K562 (cell line): ENCODE data around the gene CCT3. TPM values are rescaled to one million over a fixed set of nuclear protein-coding genes. Genes with fewer than 3 reads are reported as not detected.
A peak's percentile ranks its signal among the peaks of the same experiment; 100 is the strongest.

Experiments
- CBX3 ChIP-seq, 2 experiments: IDR thresholded peaks; 1 replicate in 1 of 2; 2 replicates in 1 of 2; pipeline ENCODE4 v1.6.1; 2012; ENCODE audit warnings: inconsistent platforms in 2 of 2, low read length in 2 of 2, borderline replicate concordance in 1 of 2, control low read depth in 1 of 2
- DACH1 ChIP-seq: fragments of 450-650 bp; IDR thresholded peaks from 2 replicates; pipeline ENCODE4 v1.6.1; 2018; ENCODE audit not compliant: partially characterized antibody
- FOXK1 ChIP-seq: sonication (generic); formaldehyde crosslinking; IDR thresholded peaks from 2 replicates; pipeline ENCODE4 v1.8.0; 2022; ENCODE audit warnings: missing genetic modification reagents, mild to moderate bottlenecking, borderline replicate concordance
- MEF2D ChIP-seq: conservative IDR thresholded peaks from 2 replicates; pipeline ENCODE4 v1.6.1; 2016; ENCODE audit warnings: low read depth, missing genetic modification characterization, missing compliant biosample characterization
- NBN ChIP-seq: fragments of 450-650 bp; IDR thresholded peaks from 2 replicates; pipeline ENCODE4 v1.6.1; 2016; ENCODE audit warnings: low read depth, mild to moderate bottlenecking
- POLR3G ChIP-seq: IDR thresholded peaks from 2 replicates; pipeline ENCODE4 v1.6.1; 2011; ENCODE audit not compliant: insufficient read length, insufficient replicate concordance; ENCODE audit errors: extremely low read depth
- PPARD ChIP-seq: fragments of 250-450 bp; sonication (Bioruptor Pico); IDR thresholded peaks from 2 replicates; pipeline ENCODE4 v1.8.0; 2022; ENCODE audit warnings: inconsistent platforms, mild to moderate bottlenecking, moderate library complexity
- PYGO2 ChIP-seq: fragments of 450-650 bp; IDR thresholded peaks from 2 replicates; pipeline ENCODE4 v1.6.1; 2016; ENCODE audit warnings: mild to moderate bottlenecking, missing genetic modification characterization, moderate library complexity, missing compliant biosample characterization
- SMAD2 ChIP-seq: fragments of 150-350 bp; IDR thresholded peaks from 2 replicates; pipeline ENCODE4 v1.6.1; 2014; ENCODE audit warnings: low read depth, mild to moderate bottlenecking, low read length
- TCF3 ChIP-seq: sonication (generic); formaldehyde crosslinking; IDR thresholded peaks from 2 replicates; pipeline ENCODE4 v1.4.0; 2020; ENCODE audit warnings: mild to moderate bottlenecking, missing genetic modification reagents
- TGIF2 ChIP-seq: sonication (generic); formaldehyde crosslinking; IDR thresholded peaks from 2 replicates; pipeline ENCODE4 v1.8.1; 2022; ENCODE audit warnings: mild to moderate bottlenecking, missing genetic modification reagents, moderate library complexity
- ZNF121 ChIP-seq: sonication (generic); formaldehyde crosslinking; conservative IDR thresholded peaks from 2 replicates; pipeline ENCODE4 v1.8.0; 2022; ENCODE audit warnings: missing genetic modification reagents
- polyA plus RNA-seq, 8 experiments: library from polyadenylated mRNA; depleted of rRNA in 4 of 8; stranded (reverse) in 5 of 8; unstranded in 3 of 8; fragments of >200 nt; fragmentation: Nextera tagmentation in 2 of 8; fragmentation: Illumina TruSeq in 1 of 8; extraction: Ambion mirVana in 2 of 8; extraction: Trizol in 1 of 8; gene quantifications; 2 replicates each; pipeline versions ENCODE4 v1.2.1 to v1.2.3, GENCODE V29; 2011 to 2014; ENCODE audit warnings: inconsistent platforms in 1 of 8, missing spikeins in 1 of 8
- total RNA-seq, 7 experiments: library from RNA; depleted of rRNA in 6 of 7; stranded (reverse); fragments of >200 nt in 6 of 7; fragmentation: Illumina TruSeq in 2 of 7; extraction: Trizol in 2 of 7; gene quantifications; 2 replicates each; pipeline versions ENCODE4 v1.2.1 to v1.2.3, GENCODE V29; 2011 to 2021; ENCODE audit warnings: low replicate concordance in 1 of 7
- TF ChIP-seq, protein P1 (sequence below): conservative IDR thresholded peaks from 2 replicates; pipeline ENCODE4 v1.6.1; 2011; ENCODE audit warnings: low read depth, mild to moderate bottlenecking, low read length; ENCODE audit not compliant: control insufficient read depth
- TF ChIP-seq, protein P2 (sequence below): fragments of 250-450 bp; sonication (Bioruptor Pico); IDR thresholded peaks from 2 replicates; pipeline ENCODE4 v1.5.0; 2021; ENCODE audit warnings: mild to moderate bottlenecking, borderline replicate concordance
- TF ChIP-seq, protein P3 (sequence below): sonication (generic); formaldehyde crosslinking; IDR thresholded peaks from 2 replicates; pipeline ENCODE4 v1.8.0; 2022; ENCODE audit warnings: missing genetic modification reagents, mild to moderate bottlenecking, borderline replicate concordance
- TF ChIP-seq, protein P4 (sequence below): fragments of 450-650 bp; formaldehyde crosslinking; IDR thresholded peaks from 2 replicates; pipeline ENCODE4 v1.4.0; 2020; ENCODE audit warnings: mild to moderate bottlenecking, moderate library complexity
- TF ChIP-seq, protein P5 (sequence below): fragments of 250-450 bp; sonication (Bioruptor Pico); IDR thresholded peaks from 2 replicates; pipeline ENCODE4 v1.5.1; 2021; ENCODE audit warnings: mild to moderate bottlenecking
- TF ChIP-seq, protein P6 (sequence below): sonication (generic); formaldehyde crosslinking; IDR thresholded peaks from 2 replicates; pipeline ENCODE4 v1.8.1; 2023; ENCODE audit warnings: mild to moderate bottlenecking, missing genetic modification reagents

CCT3 gene
- total and polyA plus RNA-seq, 9 of the 15 experiments (the other 6 are each of a cell fraction or from before 2014, with no cell fraction given) = 475 to 1,167 (median 610) TPM

DNA sequence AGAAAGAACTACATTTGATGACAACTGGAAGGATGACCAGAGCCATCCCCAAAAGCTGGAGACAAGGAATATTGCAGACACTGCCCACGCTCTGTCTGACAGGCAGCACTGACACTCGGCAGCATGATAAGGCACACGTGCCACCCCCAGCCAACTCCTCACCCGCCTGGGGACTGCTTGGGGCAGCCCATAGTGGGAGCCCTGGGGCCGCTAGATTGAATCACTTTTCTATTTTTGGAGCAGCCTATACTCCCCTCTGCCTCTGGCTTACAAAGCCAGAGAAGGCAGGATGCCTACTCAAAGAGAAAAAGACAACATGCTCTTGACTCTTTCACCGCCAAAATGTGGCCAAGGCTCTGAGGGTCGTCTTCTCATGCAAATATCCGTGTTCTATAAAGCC, 56.8 kb downstream of the CCT3 start (continued):
- TF ChIP-seq FOXK1 (no peak; the same call in 1 of the 2 replicates), ZNF121 (CRISPR knock-in tag) (no peak), MEF2D (tag) (peak; percentile 94), CBX3 (IDR thresholded peaks at IDR 0.05; ENCODE audit: borderline replicate concordance in 1 of 2, low read length in 2 of 2) (no peak), TCF3 (peak; percentile 8; the same call in 1 of the 2 replicates), PYGO2 (tag) (no peak), SMAD2 (no peak), TGIF2 (CRISPR knock-in tag) (peak; percentile 100), NBN (no peak), DACH1 (no peak), PPARD (CRISPR knock-in tag) (no peak), POLR3G (no peak)
- TF ChIP-seq, protein P1, sequence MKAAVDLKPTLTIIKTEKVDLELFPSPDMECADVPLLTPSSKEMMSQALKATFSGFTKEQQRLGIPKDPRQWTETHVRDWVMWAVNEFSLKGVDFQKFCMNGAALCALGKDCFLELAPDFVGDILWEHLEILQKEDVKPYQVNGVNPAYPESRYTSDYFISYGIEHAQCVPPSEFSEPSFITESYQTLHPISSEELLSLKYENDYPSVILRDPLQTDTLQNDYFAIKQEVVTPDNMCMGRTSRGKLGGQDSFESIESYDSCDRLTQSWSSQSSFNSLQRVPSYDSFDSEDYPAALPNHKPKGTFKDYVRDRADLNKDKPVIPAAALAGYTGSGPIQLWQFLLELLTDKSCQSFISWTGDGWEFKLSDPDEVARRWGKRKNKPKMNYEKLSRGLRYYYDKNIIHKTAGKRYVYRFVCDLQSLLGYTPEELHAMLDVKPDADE = peak; percentile 95
- TF ChIP-seq, protein P2, sequence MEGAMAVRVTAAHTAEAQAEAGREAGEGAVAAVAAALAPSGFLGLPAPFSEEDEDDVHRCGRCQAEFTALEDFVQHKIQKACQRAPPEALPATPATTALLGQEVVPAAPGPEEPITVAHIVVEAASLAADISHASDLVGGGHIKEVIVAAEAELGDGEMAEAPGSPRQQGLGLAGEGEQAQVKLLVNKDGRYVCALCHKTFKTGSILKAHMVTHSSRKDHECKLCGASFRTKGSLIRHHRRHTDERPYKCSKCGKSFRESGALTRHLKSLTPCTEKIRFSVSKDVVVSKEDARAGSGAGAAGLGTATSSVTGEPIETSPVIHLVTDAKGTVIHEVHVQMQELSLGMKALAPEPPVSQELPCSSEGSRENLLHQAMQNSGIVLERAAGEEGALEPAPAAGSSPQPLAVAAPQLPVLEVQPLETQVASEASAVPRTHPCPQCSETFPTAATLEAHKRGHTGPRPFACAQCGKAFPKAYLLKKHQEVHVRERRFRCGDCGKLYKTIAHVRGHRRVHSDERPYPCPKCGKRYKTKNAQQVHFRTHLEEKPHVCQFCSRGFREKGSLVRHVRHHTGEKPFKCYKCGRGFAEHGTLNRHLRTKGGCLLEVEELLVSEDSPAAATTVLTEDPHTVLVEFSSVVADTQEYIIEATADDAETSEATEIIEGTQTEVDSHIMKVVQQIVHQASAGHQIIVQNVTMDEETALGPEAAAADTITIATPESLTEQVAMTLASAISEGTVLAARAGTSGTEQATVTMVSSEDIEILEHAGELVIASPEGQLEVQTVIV (CRISPR knock-in tag) = no peak
- TF ChIP-seq, protein P3, sequence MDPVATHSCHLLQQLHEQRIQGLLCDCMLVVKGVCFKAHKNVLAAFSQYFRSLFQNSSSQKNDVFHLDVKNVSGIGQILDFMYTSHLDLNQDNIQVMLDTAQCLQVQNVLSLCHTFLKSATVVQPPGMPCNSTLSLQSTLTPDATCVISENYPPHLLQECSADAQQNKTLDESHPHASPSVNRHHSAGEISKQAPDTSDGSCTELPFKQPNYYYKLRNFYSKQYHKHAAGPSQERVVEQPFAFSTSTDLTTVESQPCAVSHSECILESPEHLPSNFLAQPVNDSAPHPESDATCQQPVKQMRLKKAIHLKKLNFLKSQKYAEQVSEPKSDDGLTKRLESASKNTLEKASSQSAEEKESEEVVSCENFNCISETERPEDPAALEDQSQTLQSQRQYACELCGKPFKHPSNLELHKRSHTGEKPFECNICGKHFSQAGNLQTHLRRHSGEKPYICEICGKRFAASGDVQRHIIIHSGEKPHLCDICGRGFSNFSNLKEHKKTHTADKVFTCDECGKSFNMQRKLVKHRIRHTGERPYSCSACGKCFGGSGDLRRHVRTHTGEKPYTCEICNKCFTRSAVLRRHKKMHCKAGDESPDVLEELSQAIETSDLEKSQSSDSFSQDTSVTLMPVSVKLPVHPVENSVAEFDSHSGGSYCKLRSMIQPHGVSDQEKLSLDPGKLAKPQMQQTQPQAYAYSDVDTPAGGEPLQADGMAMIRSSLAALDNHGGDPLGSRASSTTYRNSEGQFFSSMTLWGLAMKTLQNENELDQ = no peak
- TF ChIP-seq, protein P4, sequence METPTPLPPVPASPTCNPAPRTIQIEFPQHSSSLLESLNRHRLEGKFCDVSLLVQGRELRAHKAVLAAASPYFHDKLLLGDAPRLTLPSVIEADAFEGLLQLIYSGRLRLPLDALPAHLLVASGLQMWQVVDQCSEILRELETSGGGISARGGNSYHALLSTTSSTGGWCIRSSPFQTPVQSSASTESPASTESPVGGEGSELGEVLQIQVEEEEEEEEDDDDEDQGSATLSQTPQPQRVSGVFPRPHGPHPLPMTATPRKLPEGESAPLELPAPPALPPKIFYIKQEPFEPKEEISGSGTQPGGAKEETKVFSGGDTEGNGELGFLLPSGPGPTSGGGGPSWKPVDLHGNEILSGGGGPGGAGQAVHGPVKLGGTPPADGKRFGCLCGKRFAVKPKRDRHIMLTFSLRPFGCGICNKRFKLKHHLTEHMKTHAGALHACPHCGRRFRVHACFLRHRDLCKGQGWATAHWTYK = no peak
- TF ChIP-seq, protein P5, sequence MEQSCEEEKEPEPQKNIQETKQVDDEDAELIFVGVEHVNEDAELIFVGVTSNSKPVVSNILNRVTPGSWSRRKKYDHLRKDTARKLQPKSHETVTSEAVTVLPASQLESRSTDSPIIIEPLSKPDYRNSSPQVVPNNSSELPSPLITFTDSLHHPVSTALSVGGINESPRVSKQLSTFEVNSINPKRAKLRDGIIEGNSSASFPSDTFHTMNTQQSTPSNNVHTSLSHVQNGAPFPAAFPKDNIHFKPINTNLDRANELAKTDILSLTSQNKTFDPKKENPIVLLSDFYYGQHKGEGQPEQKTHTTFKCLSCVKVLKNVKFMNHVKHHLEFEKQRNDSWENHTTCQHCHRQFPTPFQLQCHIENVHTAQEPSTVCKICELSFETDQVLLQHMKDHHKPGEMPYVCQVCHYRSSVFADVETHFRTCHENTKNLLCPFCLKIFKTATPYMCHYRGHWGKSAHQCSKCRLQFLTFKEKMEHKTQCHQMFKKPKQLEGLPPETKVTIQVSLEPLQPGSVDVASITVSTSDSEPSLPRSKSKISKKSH (CRISPR knock-in tag) = no peak
- TF ChIP-seq, protein P6, sequence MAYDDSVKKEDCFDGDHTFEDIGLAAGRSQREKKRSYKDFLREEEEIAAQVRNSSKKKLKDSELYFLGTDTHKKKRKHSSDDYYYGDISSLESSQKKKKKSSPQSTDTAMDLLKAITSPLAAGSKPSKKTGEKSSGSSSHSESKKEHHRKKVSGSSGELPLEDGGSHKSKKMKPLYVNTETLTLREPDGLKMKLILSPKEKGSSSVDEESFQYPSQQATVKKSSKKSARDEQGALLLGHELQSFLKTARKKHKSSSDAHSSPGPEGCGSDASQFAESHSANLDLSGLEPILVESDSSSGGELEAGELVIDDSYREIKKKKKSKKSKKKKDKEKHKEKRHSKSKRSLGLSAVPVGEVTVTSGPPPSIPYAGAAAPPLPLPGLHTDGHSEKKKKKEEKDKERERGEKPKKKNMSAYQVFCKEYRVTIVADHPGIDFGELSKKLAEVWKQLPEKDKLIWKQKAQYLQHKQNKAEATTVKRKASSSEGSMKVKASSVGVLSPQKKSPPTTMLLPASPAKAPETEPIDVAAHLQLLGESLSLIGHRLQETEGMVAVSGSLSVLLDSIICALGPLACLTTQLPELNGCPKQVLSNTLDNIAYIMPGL (CRISPR knock-in tag) = no peak
